ENCODE results near the gene SAMSN1. TPM values are rescaled to one million over a fixed set of nuclear protein-coding genes. Genes with fewer than 3 reads are reported as not detected.

SAMSN1 gene
- total RNA-seq, 6 experiments from 2014 or later: 1.2 to 7.4 (median 3.0) TPM

- intact Hi-C loops (cut with DNase I): no loop called here
- whole genome bisulfite sequencing (ENCODE audit: insufficient coverage, low coverage, low lambda C conversion rate, missing lambda C conversion rate): 80% methylated on average over 4 of the region's 4 CpGs
- no peaks in the 10 kb centered on the region for H3K4me1 ChIP-seq
- no peak overlapping the region for H3K4me3 ChIP-seq
- no peaks in the 10 kb centered on the region for H3K36me3 ChIP-seq
- H3K27me3 ChIP-seq: no peaks in the 10 kb centered on the region
- no peak for ATAC-seq
- DNase-seq: no peak
- H3K27ac ChIP-seq: no peak overlapping the region
- TF ChIP-seq POLR2A (IDR thresholded peaks at IDR 0.05) (no peak), CTCF (IDR thresholded peaks at IDR 0.05) (no peak)
- H3K9me3 ChIP-seq: no peaks in the 10 kb centered on the region
These were observed 53.2 kb downstream of the SAMSN1 start for GRCh38 chr21:14492931-14493330.

- no peak for DNase-seq
- Histone ChIP-seq H3K36me3 (no peaks in the 10 kb centered on the region), H3K4me1 (no peaks in the 10 kb centered on the region), H3K27ac (no peak overlapping the region), H3K4me3 (no peak overlapping the region), H3K9me3 (no peaks in the 10 kb centered on the region), H3K27me3 (no peaks in the 10 kb centered on the region)
- TF ChIP-seq POLR2A (IDR thresholded peaks at IDR 0.05) (no peak), CTCF (IDR thresholded peaks at IDR 0.05) (no peak)
- 30% methylated on average over 1 of the region's 1 CpG for WGBS (ENCODE audit: insufficient coverage, low coverage, low lambda C conversion rate, missing lambda C conversion rate)
- intact Hi-C loops (cut with DNase I): no loop called here
- no peak for ATAC-seq
These were observed 54.8 kb downstream of the SAMSN1 start for GRCh38 chr21:14491269-14491681.

- Histone ChIP-seq H3K27me3 (no peaks in the 10 kb centered on the region), H3K27ac (no peak overlapping the region), H3K9me3 (no peaks in the 10 kb centered on the region), H3K36me3 (no peaks in the 10 kb centered on the region), H3K4me1 (no peaks in the 10 kb centered on the region), H3K4me3 (no peak overlapping the region)
- WGBS (ENCODE audit: insufficient coverage, low coverage, low lambda C conversion rate, missing lambda C conversion rate): 68% methylated on average over 5 of the region's 5 CpGs
- no peak for ATAC-seq
- TF ChIP-seq CTCF (IDR thresholded peaks at IDR 0.05) (no peak), POLR2A (IDR thresholded peaks at IDR 0.05) (no peak)
- intact Hi-C loops (cut with DNase I): no loop called here
- no peak for DNase-seq
These were observed 57.4 kb downstream of the SAMSN1 start for GRCh38 chr21:14488672-14489204.

GRCh38 chr21:14487490-14488432 is 58.4 kb downstream of the SAMSN1 start:
- Histone ChIP-seq H3K4me1 (no peaks in the 10 kb centered on the region), H3K36me3 (no peaks in the 10 kb centered on the region), H3K9me3 (no peaks in the 10 kb centered on the region), H3K27me3 (no peaks in the 10 kb centered on the region), H3K27ac (no peak overlapping the region), H3K4me3 (no peak overlapping the region)
- intact Hi-C loops (cut with DNase I): no loop called here
- no peak for ATAC-seq
- no peak for TF ChIP-seq CTCF (IDR thresholded peaks at IDR 0.05)
- no peak for DNase-seq

Measured in right lobe of liver (tissue), 6 donors.